Osteoblast (primary cell): Measurements from ENCODE around the gene PC. TPM values are rescaled to one million over a fixed set of nuclear protein-coding genes. Genes with fewer than 3 reads are reported as not detected.

ENCODE experiments used
- DNase-seq: peaks from one replicate; pipeline ENCODE4 v3.0.0; 2011; ENCODE audit warnings: low spot score, mixed read lengths; ENCODE audit not compliant: insufficient read length; ENCODE audit errors: missing footprints
- H2AFZ ChIP-seq: 2 replicates; pipeline ENCODE4 v1.6.0; 2011; ENCODE audit warnings: mild to moderate bottlenecking, low read length
- H3K27ac ChIP-seq: 2 replicates; pipeline ENCODE4 v1.5.1; 2011; ENCODE audit warnings: mild to moderate bottlenecking, low read depth, low read length, moderate library complexity
- H3K27me3 ChIP-seq: 2 replicates; pipeline ENCODE4 v1.6.0; 2012; ENCODE audit warnings: mild to moderate bottlenecking, control low read depth, inconsistent platforms, low read length, moderate library complexity; ENCODE audit not compliant: insufficient read depth
- H3K36me3 ChIP-seq: 2 replicates; pipeline ENCODE4 v1.5.1; 2011; ENCODE audit warnings: mild to moderate bottlenecking, low read length, control low read depth, moderate library complexity; ENCODE audit not compliant: insufficient read depth
- H3K4me1 ChIP-seq: 2 replicates; pipeline ENCODE4 v1.5.1; 2011; ENCODE audit warnings: mild to moderate bottlenecking, low read length, control low read depth, moderate library complexity; ENCODE audit not compliant: insufficient read depth
- H3K4me2 ChIP-seq: 2 replicates; pipeline ENCODE4 v1.6.0; 2011; ENCODE audit warnings: mild to moderate bottlenecking, low read length; ENCODE audit not compliant: insufficient read depth
- H3K4me3 ChIP-seq: fragments of 200-600 bp; sonication (generic); 3 replicates; pipeline ENCODE4 v1.5.1; 2012; ENCODE audit warnings: mild to moderate bottlenecking, low read length, inconsistent platforms; ENCODE audit not compliant: insufficient read depth
- H3K79me2 ChIP-seq: 2 replicates; pipeline ENCODE4 v1.6.0; 2012; ENCODE audit warnings: mild to moderate bottlenecking, low read length, control low read depth, inconsistent platforms; ENCODE audit not compliant: insufficient read depth
- H3K9me3 ChIP-seq: 2 replicates; pipeline ENCODE4 v1.5.1; 2011; ENCODE audit warnings: low read depth, low read length, control low read depth
- H4K20me1 ChIP-seq: 2 replicates; pipeline ENCODE4 v1.6.0; 2012; ENCODE audit warnings: mild to moderate bottlenecking, low read length, control low read depth; ENCODE audit not compliant: insufficient read depth
- total RNA-seq: library from RNA; depleted of rRNA; stranded (reverse); fragments of >200 nt; gene quantifications from 2 replicates; pipeline ENCODE4 v1.2.3, GENCODE V29; 2012
- TF ChIP-seq, protein P1 (sequence below): IDR thresholded peaks from 2 replicates; pipeline ENCODE4 v1.5.1; 2011; ENCODE audit warnings: mild to moderate bottlenecking, low read depth, low read length, moderate library complexity; ENCODE audit errors: extremely low read depth

The PC gene
- total RNA-seq, 1 donor: 48.5 TPM

DNA sequence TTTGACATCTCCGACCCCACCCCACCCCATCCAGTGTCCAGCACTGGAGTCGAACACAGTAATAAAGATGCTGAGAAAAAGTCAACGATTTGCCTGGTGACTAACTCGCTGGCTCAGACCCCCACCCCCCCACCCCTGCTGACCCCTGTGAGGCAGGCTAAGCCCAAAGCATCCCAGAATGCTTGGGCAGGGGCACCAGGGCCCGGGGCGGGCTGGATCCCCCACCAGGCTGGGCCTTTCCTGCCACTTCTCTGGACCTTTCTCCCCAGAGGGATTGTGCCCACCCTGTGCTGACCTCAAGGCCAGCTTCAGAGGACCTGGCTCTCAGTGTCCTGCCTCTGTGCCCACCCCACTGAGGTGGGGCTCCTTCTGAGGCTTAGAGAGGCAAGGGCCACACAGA lies 18.7 kb upstream of the PC start:
- Histone ChIP-seq H3K4me3 (no peak overlapping the region), H3K27me3 (no peaks in the 10 kb centered on the region), H3K4me2 (no peak overlapping the region), H3K79me2 (no peaks in the 10 kb centered on the region), H3K9me3 (peaks cover 4% of the 10 kb centered on the region), H2AFZ (no peak overlapping the region), H4K20me1 (no peaks in the 10 kb centered on the region), H3K4me1 (peaks cover 10% of the 10 kb centered on the region), H3K36me3 (no peaks in the 10 kb centered on the region), H3K27ac (no peak overlapping the region)
- TF ChIP-seq, protein P1, sequence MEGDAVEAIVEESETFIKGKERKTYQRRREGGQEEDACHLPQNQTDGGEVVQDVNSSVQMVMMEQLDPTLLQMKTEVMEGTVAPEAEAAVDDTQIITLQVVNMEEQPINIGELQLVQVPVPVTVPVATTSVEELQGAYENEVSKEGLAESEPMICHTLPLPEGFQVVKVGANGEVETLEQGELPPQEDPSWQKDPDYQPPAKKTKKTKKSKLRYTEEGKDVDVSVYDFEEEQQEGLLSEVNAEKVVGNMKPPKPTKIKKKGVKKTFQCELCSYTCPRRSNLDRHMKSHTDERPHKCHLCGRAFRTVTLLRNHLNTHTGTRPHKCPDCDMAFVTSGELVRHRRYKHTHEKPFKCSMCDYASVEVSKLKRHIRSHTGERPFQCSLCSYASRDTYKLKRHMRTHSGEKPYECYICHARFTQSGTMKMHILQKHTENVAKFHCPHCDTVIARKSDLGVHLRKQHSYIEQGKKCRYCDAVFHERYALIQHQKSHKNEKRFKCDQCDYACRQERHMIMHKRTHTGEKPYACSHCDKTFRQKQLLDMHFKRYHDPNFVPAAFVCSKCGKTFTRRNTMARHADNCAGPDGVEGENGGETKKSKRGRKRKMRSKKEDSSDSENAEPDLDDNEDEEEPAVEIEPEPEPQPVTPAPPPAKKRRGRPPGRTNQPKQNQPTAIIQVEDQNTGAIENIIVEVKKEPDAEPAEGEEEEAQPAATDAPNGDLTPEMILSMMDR: no peak
- DNase-seq: no peak

DNA sequence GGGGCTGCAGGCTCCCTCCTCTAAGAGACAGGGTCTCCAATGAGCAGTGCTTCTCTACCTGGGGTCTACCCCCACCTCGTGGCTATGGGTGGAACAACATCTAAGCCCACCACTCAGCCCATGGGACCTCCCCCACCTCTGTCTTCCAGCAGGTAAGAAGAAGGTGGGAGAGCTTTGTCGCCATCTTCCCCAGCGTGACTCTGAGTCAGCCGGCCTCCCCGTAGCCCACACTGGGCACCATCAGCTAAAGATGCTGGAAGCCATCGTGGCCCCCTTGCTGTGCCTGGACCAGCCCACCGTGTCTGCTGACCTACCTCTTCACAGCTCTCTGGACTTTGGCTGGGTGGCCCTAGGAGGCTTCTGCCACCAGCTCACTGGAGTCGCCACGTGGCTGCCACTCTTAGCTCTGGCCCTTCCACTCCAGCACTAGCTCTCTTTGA lies 17.9 kb upstream of the PC start:
- Histone ChIP-seq H3K4me1 (peaks cover 12% of the 10 kb centered on the region), H3K36me3 (no peaks in the 10 kb centered on the region), H3K27ac (no peak overlapping the region), H3K79me2 (no peaks in the 10 kb centered on the region), H4K20me1 (no peaks in the 10 kb centered on the region), H3K4me3 (no peak overlapping the region), H3K27me3 (no peaks in the 10 kb centered on the region), H3K9me3 (peaks cover 4% of the 10 kb centered on the region), H3K4me2 (no peak overlapping the region), H2AFZ (no peak overlapping the region)
- TF ChIP-seq, protein P1: peak; percentile 70
- peak; percentile 18 for DNase-seq

DNA sequence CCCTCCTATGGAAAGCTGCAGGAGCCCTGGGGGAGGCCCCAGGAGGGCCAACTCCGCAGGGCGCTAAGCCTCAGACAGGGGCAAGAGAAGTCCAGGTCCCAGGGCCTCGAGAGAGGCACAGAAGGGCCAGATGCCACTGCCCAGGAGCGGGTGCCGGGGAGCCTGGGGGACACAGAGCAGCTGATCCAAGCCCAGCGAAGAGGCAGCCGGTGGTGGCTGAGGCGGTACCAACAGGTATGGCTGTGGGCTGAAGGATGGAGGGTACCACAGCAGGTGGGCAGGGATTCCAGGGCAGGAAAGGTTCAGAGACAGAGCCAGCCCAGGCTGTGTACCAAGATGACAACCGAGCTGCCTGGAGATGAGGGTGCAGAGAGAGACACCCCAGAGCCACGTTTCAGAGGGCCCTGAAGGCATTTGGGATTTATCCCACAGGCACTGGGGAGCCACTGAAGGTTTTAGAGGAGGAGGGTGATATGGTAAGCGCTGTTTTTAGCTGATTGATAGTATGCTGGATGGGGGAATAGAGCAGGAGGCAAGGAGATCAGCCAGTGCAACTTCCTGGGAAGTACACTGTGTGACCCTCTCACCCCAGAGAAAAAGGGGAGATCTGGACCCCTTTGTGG lies 17.3 kb upstream of the PC start:
- peak; percentile 18 for DNase-seq
- Histone ChIP-seq H3K4me2 (no peak overlapping the region), H3K4me3 (no peak overlapping the region)

DNA sequence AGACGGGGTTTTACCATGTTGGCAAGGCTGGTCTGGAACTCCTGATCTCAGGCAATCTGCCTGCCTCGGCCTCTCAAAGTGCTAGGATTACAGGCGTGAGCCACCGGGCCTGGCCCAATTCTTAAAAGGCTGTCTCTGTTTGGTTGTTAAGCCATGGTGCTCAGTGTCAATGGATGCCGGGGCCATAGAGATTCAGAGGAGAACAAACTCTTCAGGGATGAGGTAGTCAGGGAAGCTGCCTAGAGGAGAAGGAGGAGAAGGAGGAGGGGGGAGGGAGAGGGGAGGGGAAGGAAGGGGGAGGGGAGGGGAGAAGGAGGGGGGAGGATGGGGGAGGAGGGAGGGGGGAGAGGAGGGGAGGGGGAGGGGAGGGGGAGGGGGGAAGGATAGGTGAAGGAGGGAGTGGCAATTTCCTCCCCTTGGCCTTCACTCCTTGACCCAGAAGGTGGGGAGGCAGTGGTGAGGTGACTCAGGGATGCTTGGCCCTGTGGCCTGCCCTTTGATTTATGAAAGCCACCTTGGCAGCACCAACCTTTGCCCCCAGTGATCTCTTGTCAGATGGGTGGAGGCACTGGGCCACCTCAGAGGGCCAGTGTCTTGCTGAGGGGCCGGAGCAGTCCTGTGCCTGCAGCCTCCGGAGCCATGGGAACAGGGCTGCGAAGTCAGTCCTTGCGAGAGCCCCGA lies 16.7 kb upstream of the PC start, which contains the start of gene C11orf86:
Gene C11orf86 (plus strand): TSS at position 581 of the 681 bp plus-strand sequence. CDS start 59 bp downstream, at position 640.
- DNase-seq: no peak
- no peaks in the 10 kb centered on the region for H4K20me1 ChIP-seq
- no peaks in the 10 kb centered on the region for H3K27me3 ChIP-seq
- H3K79me2 ChIP-seq: no peaks in the 10 kb centered on the region
- no peak within 1 kb of the TSS for H3K4me3 ChIP-seq
- H3K4me1 ChIP-seq: peaks cover 22% of the 10 kb centered on the region
- H3K9me3 ChIP-seq: peaks cover 4% of the 10 kb centered on the region
- H3K27ac ChIP-seq: no peak within 1 kb of the TSS
- no peaks in the 10 kb centered on the region for H3K36me3 ChIP-seq
- TF ChIP-seq, protein P1: no peak
- no peak within 1 kb of the TSS for H2AFZ ChIP-seq
- H3K4me2 ChIP-seq: no peak within 1 kb of the TSS

More for the DNA sequence above, 17.3 kb upstream of the PC start:
- no peaks in the 10 kb centered on the region for H3K36me3 ChIP-seq
- no peaks in the 10 kb centered on the region for H3K27me3 ChIP-seq
- H3K9me3 ChIP-seq: peaks cover 4% of the 10 kb centered on the region
- H3K27ac ChIP-seq: no peak overlapping the region
- H4K20me1 ChIP-seq: no peaks in the 10 kb centered on the region
- H3K4me1 ChIP-seq: peaks cover 15% of the 10 kb centered on the region
- H2AFZ ChIP-seq: no peak overlapping the region
- TF ChIP-seq, protein P1: no peak
- H3K79me2 ChIP-seq: no peaks in the 10 kb centered on the region
